Right lobe of liver (tissue), 6 donors: ENCODE data around the gene SLC4A4. TPM values are rescaled to one million over a fixed set of nuclear protein-coding genes. Genes with fewer than 3 reads are reported as not detected.
A peak's percentile ranks its signal among the peaks of the same experiment; 100 is the strongest.

Experiments used
- ATAC-seq, 4 donors: fragments of 200-7000 bp; cut with Tn5 transposase; one replicate each; pipeline ENCODE4 v1.9.1; 2020; ENCODE audit warnings: mild to moderate bottlenecking in 4 of 4, moderate library complexity in 4 of 4
- DNase-seq, 3 donors: peaks; one replicate each; pipeline ENCODE4 v3.0.0-alpha.2; 2020
- H3K27ac ChIP-seq, 3 donors: fragments of 200-600 bp; one replicate each; pipeline ENCODE4 v1.8.0; 2022
- H3K27me3 ChIP-seq, 2 donors: fragments of 200-600 bp; one replicate each; pipeline ENCODE4 v1.8.0; 2022
- H3K36me3 ChIP-seq, 4 donors: fragments of 200-600 bp; sonication (generic) in 1 of 4; one replicate each; pipeline versions ENCODE4 v1.5.1 to v1.8.0; 2017 to 2022; ENCODE audit warnings: control low read depth in 1 of 4
- H3K4me1 ChIP-seq, 4 donors: fragments of 200-600 bp; sonication (generic) in 1 of 4; one replicate each; pipeline versions ENCODE4 v1.5.1 to v1.8.0; 2017 to 2022; ENCODE audit warnings: control low read depth in 1 of 4
- H3K4me3 ChIP-seq, 3 donors: fragments of 200-600 bp; one replicate each; pipeline ENCODE4 v1.8.0; 2022
- H3K9me3 ChIP-seq, 4 donors: fragments of 200-600 bp; sonication (generic) in 1 of 4; one replicate each; pipeline versions ENCODE4 v1.5.1 to v1.8.0; 2017 to 2022; ENCODE audit warnings: control low read depth in 1 of 4
- POLR2A ChIP-seq: fragments of 450-650 bp; IDR thresholded peaks from one replicate; pipeline ENCODE4 v1.6.1; 2017; ENCODE audit warnings: antibody characterized with exemption, mild to moderate bottlenecking
- WGBS: methylation state at CpG from one replicate; pipeline ENCODE4 v1.1.6; 2018; ENCODE audit warnings: low coverage, low lambda C conversion rate; ENCODE audit not compliant: insufficient coverage; ENCODE audit errors: missing lambda C conversion rate; 5-methylcytosine and 5-hydroxymethylcytosine counted together
- intact Hi-C, 2 donors: fragments of 100-400 bp; cut with DNase I; formaldehyde crosslinking; loops; one replicate each; pipeline versions ENCODE4 v1.11.2 to v1.14.1; 2022
- long read RNA-seq: library from polyadenylated mRNA; unstranded; transcript quantifications from one replicate; pipeline ENCODE4 v2.0.0, GENCODE V29; 2019
- total RNA-seq, 6 experiments: library from RNA; depleted of rRNA in 2 of 6; stranded (reverse); fragments of >200 nt in 2 of 6; fragmentation: NEBNext Ultra II Directional in 3 of 6; extraction: Animal tissue kit (Norgen Biotek cat#: 25700) in 3 of 6; gene quantifications; one replicate each; pipeline versions ENCODE4 v1.1.0 to v1.2.4, GENCODE V29; 2016 to 2023
- TF ChIP-seq, protein P1 (sequence below), 4 donors: fragments of 200-600 bp in 3 of 4; fragments of 450-650 bp in 1 of 4; IDR thresholded peaks; one replicate each; pipeline versions ENCODE4 v1.5.1 to v1.8.0; 2016 to 2022; ENCODE audit warnings: antibody characterized with exemption in 4 of 4, mild to moderate bottlenecking in 2 of 4
- donor health status: DM: no; HTN: yes; CAD: no.
- donor health status: DM: no; HTN: no; CAD: no.
- donor health status: DM: no; HTN: no; CAD: no.
- donor health status: DM: no; HTN: yes; CAD: no.
- donor health status: DM: no; HTN: yes; CAD: no.

Gene SLC4A4
- total RNA-seq: 10 to 100 TPM; 16.5 to 28.7 (median 24.4) TPM
- long read RNA-seq, partial matches to known transcripts: 0 of 2 reads
- long read RNA-seq, other reads (novel, unspliced or antisense): 2 of 2 reads

DNA sequence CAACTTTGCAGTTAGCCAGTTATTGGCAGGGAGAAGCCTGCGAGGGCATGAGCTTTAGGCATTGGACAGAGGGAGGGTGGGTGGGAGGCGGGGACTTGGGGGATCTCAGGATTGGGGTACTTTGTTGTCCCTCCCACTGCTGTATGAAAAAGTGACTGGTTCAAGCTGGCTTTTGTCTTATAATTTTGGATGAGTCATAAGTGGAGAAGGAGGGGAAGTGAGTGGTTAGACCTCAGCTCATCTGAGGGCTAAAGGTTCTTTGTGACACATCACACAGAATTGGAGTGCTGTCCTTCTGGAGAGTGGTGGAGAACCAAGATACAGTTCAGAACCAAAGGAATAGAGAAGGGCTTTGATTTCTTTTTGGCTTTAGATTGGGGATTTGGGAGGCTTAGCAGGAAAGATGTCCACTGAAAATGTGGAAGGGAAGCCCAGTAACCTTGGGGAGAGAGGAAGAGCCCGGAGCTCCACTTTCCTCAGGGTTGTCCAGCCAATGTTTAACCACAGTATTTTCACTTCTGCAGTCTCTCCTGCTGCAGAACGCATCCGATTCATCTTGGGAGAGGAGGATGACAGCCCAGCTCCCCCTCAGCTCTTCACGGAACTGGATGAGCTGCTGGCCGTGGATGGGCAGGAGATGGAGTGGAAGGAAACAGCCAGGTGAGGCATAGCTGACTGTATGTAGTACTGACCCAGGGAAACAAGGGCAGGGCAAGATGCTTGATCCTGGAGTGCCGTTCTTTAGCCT lies at the start of gene SLC4A4:
TSS of gene SLC4A4 (plus strand) at position 175 of the 748 bp plus-strand sequence.
- intact Hi-C loops: no loop called here
- ATAC-seq (peak in 1 of 4 donors; percentile 26), DNase-seq (no peak)
- Histone ChIP-seq H3K27ac (no peak within 1 kb of the TSS), H3K9me3 (no peaks in the 10 kb centered on the region), H3K4me3 (no peak within 1 kb of the TSS), H3K27me3 (no peaks in the 10 kb centered on the region), H3K36me3 (no peaks in the 10 kb centered on the region), H3K4me1 (no peaks in the 10 kb centered on the region)
- WGBS: 83% methylated on average over 8 of the region's 8 CpGs
- no peak for TF ChIP-seq POLR2A

DNA sequence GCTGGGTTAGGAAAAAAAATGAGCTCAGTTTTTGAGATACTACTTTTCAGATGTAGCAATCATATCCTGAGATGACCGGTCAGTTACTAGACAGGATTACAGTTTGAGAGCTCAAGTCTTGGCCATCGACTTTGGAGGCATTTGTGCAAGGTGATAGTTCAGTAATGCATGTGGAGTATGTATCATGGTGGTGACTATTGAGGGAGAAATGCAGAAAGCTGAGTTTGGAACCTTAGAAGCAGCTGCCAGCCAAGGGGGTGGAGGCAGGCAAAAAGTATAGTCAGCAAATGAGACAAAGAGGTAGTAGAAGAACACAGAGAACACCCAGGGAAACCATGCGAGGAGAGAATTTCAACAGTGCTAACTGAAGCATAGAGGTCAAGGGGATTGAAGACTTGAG lies 48.7 kb upstream of the SLC4A4 start:
- H3K4me1 ChIP-seq: peaks cover 0 to 9% (median 3%) of the 10 kb centered on the region in 4 donors
- 69% methylated on average over 3 of the region's 3 CpGs for WGBS
- intact Hi-C loops: no loop called here

DNA sequence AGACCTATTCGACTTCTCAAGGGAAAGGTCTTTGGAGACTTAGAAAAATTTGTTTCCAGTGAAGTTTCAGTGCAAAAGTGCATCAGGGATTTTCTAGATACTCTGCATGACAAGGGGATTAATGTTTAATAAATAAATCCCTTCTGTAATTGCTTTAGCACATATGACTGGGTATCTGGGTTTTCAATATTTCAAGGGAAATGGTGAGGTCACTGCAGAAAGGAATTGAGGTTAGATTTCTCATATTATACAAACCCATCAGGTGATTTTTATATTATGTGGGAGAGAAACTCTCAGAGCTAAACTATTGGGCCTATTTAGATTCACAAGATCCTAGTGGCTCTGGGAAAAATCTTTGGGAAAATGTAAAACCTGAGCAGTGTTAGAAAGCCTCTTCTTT lies 48.3 kb upstream of the SLC4A4 start:
- Histone ChIP-seq H3K36me3 (no peaks in the 10 kb centered on the region), H3K4me1 (peaks cover 0 to 9% (median 3%) of the 10 kb centered on the region in 4 donors), H3K4me3 (no peak overlapping the region), H3K27me3 (no peaks in the 10 kb centered on the region), H3K9me3 (no peaks in the 10 kb centered on the region), H3K27ac (no peak overlapping the region)
- ATAC-seq (no peak), DNase-seq (no peak)
- no CpG with 5 or more reads among the region's 1 CpG for WGBS
- TF ChIP-seq, protein P1, sequence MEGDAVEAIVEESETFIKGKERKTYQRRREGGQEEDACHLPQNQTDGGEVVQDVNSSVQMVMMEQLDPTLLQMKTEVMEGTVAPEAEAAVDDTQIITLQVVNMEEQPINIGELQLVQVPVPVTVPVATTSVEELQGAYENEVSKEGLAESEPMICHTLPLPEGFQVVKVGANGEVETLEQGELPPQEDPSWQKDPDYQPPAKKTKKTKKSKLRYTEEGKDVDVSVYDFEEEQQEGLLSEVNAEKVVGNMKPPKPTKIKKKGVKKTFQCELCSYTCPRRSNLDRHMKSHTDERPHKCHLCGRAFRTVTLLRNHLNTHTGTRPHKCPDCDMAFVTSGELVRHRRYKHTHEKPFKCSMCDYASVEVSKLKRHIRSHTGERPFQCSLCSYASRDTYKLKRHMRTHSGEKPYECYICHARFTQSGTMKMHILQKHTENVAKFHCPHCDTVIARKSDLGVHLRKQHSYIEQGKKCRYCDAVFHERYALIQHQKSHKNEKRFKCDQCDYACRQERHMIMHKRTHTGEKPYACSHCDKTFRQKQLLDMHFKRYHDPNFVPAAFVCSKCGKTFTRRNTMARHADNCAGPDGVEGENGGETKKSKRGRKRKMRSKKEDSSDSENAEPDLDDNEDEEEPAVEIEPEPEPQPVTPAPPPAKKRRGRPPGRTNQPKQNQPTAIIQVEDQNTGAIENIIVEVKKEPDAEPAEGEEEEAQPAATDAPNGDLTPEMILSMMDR (IDR thresholded peaks at IDR 0.05): no peak
- no peak for TF ChIP-seq POLR2A
- intact Hi-C loops: no loop called here

More for the DNA sequence above, 48.7 kb upstream of the SLC4A4 start:
- no peaks in the 10 kb centered on the region for H3K36me3 ChIP-seq
- no peak overlapping the region for H3K27ac ChIP-seq
- DNase-seq (no peak), ATAC-seq (no peak)
- no peaks in the 10 kb centered on the region for H3K9me3 ChIP-seq
- TF ChIP-seq, protein P1 (IDR thresholded peaks at IDR 0.05): no peak
- TF ChIP-seq POLR2A: no peak
- no peak overlapping the region for H3K4me3 ChIP-seq
- no peaks in the 10 kb centered on the region for H3K27me3 ChIP-seq

DNA sequence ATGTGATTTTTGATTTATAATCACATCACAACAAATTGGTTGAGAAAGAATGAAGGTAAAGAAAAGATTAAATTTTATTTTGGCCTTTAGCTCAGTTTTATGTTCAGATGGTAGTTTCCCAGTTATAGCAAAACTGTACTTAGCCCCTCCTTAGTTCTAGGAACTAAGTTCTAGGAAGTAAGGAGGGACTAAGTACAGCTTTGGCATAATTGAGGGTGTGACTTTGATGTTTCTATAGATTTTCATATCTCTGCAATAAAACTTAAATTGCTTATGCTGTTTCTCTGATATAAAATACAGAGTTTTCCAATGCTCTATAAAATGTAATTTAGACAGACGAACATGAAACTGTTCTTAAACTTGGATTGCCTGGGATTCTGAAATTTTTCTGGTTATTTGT lies 46.6 kb upstream of the SLC4A4 start:
- WGBS: 79% methylated on average over 1 of the region's 1 CpG
- peaks cover 0 to 9% (median 3%) of the 10 kb centered on the region in 4 donors for H3K4me1 ChIP-seq
- no peak for ATAC-seq
- H3K9me3 ChIP-seq: no peaks in the 10 kb centered on the region
- DNase-seq: no peak
- no peaks in the 10 kb centered on the region for H3K36me3 ChIP-seq
- TF ChIP-seq POLR2A: no peak
- TF ChIP-seq, protein P1 (IDR thresholded peaks at IDR 0.05): no peak
- no peak overlapping the region for H3K27ac ChIP-seq
- intact Hi-C loops: no loop called here
- H3K4me3 ChIP-seq: no peak overlapping the region
- H3K27me3 ChIP-seq: no peaks in the 10 kb centered on the region

DNA sequence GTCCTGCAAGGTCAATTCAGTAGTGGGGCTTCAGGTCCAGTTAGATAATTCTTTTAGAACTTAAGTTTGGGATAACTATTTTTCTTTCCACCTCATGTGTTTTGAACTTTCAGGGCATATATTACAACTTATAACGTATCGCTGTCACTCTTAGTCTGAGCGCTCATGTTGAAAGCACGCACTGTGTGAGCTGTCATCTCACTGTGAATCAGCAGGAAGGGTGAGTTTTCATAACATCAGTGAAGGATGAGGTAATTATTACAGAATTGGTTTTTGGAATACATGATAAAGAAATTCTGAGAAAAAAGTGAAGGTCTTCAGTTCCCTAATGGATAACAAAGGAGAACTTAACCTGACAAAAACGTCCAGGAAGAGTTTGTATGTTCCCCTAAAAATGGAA lies 45.1 kb upstream of the SLC4A4 start:
- H3K4me1 ChIP-seq: peaks cover 0 to 8% (median 2%) of the 10 kb centered on the region in 4 donors
- no peak for DNase-seq
- no peaks in the 10 kb centered on the region for H3K36me3 ChIP-seq
- intact Hi-C loops: no loop called here
- no peak for ATAC-seq
- H3K27me3 ChIP-seq: no peaks in the 10 kb centered on the region
- H3K4me3 ChIP-seq: no peak overlapping the region
- no peak overlapping the region for H3K27ac ChIP-seq
- no peaks in the 10 kb centered on the region for H3K9me3 ChIP-seq
- 87% methylated on average over 5 of the region's 5 CpGs for WGBS
- TF ChIP-seq POLR2A: no peak
- TF ChIP-seq, protein P1 (IDR thresholded peaks at IDR 0.05): no peak
